HG03039 (cell line): Measurements from ENCODE around the gene CLEC4G.

Experiments
- ATAC-seq: cut with Tn5 transposase; IDR thresholded peaks from one replicate; pipeline ENCODE4 v1.9.1; 2021; ENCODE audit warnings: mild to moderate bottlenecking, moderate library complexity; ENCODE audit not compliant: unreplicated experiment

Gene CLEC4G

GRCh38 chr19:7699003-7699402 lies 32.9 kb downstream of the CLEC4G start:
- no peak for ATAC-seq

- no peak for ATAC-seq
Measured at GRCh38 chr19:7698583-7698982, 33.3 kb downstream of the CLEC4G start.

- ATAC-seq: no peak
Measured at GRCh38 chr19:7697721-7698287, 34.1 kb downstream of the CLEC4G start.

GRCh38 chr19:7694499-7694898 lies 37.4 kb downstream of the CLEC4G start:
- ATAC-seq: no peak

GRCh38 chr19:7692417-7693088 lies 39.4 kb downstream of the CLEC4G start:
- no peak for ATAC-seq

- ATAC-seq: no peak
Measured at GRCh38 chr19:7691497-7691896, 40.4 kb downstream of the CLEC4G start.

- ATAC-seq: no peak
Measured at GRCh38 chr19:7690779-7691258, 41.1 kb downstream of the CLEC4G start.

GRCh38 chr19:7689165-7689564 lies 42.7 kb downstream of the CLEC4G start:
- ATAC-seq: no peak

GRCh38 chr19:7687177-7687576 lies 44.7 kb downstream of the CLEC4G start:
- ATAC-seq: no peak

GRCh38 chr19:7685546-7686445 lies 46.1 kb downstream of the CLEC4G start:
- no peak for ATAC-seq

GRCh38 chr19:7682175-7682855 lies 49.6 kb downstream of the CLEC4G start:
- ATAC-seq: no peak

GRCh38 chr19:7681340-7682174 lies 50.4 kb downstream of the CLEC4G start:
- ATAC-seq: no peak

GRCh38 chr19:7680606-7681339 lies 51.1 kb downstream of the CLEC4G start, which contains the start of gene TRAPPC5:
TRAPPC5 (plus strand) TSS chr19:7680833; CDS start chr19:7682254, 1,421 bp downstream.
- ATAC-seq: peak; percentile 43

- ATAC-seq: no peak
Measured at GRCh38 chr19:7679771-7680605, 51.9 kb downstream of the CLEC4G start.

- ATAC-seq: no peak
Measured at GRCh38 chr19:7678971-7679751, 52.7 kb downstream of the CLEC4G start.
